Brain pericyte (primary cell): Measurements from ENCODE around the gene ABHD5.

Experiments used
- DNase-seq: peaks from one replicate; pipeline ENCODE4 v3.0.0-alpha.2; 2012; ENCODE audit warnings: low read depth, low spot score

ABHD5 gene

DNA sequence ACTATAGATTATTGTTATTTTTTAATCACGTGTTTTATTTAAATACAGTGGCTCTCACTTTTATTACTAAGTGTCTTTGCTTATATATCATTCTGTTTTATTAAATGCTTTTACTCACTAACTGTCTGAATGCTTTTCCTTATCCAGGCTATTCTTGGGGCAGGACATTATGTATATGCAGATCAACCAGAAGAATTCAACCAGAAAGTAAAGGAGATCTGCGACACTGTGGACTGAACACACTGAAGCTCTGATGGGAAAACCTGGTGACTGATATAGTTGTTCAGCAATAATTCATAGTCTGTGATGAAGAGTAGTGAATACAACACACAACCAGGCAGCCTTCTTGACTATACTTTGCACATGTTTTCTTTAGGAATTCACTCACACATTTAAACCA lies 27.6 kb downstream of the ABHD5 start:
- DNase-seq: no peak

DNA sequence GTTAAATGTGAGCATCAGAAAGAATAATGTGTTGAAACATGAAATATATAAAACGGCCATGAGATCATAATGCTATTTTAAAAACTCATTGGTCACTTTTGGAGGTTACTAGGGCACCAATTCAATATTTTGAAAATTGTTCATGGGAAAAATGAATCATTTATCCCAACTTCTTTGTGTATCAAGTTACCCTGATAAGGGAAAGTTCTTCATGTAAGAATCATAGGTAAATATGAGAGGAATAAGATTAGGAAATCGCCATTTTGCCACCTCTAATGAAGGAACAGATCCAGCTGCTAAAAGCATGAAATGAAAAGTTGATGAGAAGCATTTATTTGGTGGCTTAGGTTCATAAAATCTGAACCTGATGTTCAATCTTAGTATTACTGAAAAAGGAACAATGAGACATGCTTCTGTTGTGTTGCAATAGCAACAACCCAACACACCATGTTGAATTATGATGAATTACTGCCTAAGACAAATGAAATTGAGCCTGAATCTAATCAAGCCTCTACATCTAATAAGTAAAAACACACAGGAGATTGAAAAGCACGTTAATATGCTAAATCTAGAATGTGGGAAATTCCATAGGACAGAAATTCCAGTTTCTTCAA lies 32.5 kb downstream of the ABHD5 start:
- no peak for DNase-seq

DNA sequence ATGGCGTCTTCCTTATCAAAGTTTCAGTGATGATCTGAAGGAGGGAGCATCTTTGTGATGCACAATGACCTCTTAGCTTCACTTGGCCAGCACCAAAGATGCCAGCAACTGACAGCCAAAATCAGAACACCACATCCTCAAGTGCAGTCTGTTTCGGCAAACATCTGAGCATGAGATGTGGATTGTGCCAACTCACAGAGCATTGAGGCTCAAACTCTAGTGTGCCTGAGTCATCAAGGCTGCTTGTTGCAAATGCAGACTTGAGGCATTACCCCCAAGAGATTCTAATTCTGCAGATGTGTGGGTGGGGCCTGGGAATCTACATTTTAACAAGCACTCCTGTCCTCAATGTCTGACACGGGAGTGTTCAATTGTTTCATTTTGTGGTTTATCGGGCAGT lies 35.8 kb downstream of the ABHD5 start:
- DNase-seq: no peak

DNA sequence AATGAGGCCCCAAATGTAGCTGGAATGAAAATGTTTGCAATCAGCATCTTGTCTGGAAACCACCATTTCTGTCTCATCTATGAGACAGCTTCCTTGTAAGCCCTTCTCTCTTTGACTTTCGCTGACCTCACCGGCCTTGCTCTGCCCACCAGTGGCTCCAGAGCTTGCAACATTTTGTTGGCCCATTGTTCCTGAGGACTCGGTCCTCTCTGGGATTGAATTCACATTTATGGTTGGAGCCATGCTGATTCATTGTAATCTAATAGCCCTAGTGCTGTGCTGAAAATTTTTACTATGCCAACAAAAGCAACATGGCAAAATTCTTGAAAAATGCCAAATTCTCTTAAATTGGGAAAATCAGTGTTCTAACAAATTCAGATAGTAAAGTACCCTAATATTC lies 37.2 kb downstream of the ABHD5 start:
- DNase-seq: peak; percentile 29

DNA sequence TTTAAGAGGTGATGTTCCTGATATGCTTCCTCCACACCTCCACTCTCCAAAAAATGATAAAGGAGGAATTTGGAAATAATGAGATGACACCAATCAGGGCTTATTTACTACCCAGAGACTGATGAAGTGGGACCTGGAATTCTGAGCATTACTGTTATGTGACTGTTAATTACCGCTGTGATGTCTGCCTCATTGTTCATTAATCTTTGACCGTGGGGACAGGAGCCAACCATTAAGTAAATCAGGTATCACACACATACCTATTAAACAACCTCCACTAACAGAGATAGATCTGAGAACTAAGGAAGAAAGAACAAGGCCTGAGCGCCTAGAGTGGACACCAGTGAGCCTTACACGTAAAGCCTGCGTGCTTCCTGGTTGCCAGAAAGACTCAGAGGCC lies 37.7 kb downstream of the ABHD5 start:
- DNase-seq: no peak

DNA sequence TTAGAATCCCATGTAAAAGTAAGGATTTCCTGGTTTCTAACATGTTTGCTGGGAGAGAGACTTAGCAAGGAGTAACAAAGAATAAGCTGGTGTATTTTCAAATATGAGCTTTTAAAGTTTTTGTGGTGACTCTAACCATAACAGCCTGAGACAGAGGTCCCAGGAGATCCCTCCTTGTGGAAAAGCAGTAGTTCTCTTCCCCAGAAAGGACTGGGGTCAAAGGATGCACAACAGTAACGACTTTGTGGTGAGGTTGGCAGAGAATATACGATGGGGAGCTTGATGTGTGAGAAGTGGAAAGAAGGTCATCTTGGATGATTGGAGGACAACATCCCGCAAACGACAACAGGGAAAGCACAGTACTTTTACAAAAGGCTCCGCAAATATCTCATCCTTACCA lies 38.2 kb downstream of the ABHD5 start:
- no peak for DNase-seq

DNA sequence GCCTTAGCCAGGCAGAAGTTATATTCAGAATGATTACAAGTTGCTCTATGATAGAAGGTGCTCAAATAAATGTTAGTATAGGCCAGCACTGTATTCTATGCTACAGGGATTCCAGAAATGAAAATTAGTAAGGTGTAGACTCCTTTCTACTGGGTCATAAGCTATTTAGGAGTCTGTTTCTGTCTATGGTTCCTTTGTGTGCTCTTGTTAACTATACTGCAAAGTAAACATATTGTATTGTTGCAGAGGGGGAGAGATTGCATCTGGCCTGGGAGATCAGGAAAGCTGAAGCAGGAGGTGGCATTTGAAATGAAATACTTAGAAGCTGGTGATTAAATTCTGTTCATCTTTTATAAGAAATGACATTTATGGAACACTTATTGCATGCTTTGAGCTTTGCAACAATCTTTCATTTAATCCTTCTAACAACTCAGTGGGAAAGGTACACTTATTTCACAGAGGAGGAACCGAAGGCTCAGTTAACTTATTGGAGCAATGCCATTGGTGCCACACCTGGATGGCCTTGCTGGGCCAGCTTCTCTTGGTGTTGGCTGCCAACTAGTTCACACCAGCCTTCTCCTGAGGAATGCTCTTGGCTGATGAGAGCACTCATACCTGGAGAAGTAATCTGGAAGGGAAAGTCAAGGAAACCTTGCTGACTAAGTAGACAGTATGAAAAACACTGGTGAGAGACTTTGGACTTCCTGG lies 39.1 kb downstream of the ABHD5 start:
- DNase-seq: no peak

DNA sequence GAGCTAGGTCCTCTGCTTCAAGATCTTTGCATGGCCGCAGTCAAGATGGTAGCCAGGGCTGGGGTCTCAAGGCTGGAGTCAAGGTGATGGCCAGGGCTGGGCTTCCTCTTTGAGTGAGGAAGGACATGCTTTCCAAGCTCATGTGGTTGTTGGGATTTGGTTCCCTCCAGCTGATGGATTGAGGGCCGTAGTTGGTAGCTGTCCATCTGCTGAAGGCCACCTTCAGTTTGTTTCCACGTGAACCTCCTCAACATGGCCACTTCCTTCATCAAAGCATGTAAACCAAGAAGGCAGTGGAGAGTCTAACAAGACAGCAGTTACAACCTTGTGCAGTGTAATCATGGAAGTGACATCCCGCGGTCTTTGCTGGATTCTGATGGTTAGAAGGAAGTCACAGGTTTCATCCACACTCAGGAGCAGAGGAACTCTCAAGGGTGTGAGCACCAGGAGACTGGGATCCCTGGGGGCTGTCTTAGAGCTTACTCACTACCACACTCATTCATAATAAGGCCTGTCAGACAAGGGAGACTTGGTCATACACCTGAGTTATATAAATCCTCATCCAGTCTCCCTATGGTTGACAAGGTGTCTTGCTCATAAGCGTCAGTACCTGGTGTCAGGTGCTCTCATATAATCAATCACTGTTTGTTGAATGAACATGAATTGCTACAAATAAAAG lies 42.1 kb downstream of the ABHD5 start:
- DNase-seq: no peak

DNA sequence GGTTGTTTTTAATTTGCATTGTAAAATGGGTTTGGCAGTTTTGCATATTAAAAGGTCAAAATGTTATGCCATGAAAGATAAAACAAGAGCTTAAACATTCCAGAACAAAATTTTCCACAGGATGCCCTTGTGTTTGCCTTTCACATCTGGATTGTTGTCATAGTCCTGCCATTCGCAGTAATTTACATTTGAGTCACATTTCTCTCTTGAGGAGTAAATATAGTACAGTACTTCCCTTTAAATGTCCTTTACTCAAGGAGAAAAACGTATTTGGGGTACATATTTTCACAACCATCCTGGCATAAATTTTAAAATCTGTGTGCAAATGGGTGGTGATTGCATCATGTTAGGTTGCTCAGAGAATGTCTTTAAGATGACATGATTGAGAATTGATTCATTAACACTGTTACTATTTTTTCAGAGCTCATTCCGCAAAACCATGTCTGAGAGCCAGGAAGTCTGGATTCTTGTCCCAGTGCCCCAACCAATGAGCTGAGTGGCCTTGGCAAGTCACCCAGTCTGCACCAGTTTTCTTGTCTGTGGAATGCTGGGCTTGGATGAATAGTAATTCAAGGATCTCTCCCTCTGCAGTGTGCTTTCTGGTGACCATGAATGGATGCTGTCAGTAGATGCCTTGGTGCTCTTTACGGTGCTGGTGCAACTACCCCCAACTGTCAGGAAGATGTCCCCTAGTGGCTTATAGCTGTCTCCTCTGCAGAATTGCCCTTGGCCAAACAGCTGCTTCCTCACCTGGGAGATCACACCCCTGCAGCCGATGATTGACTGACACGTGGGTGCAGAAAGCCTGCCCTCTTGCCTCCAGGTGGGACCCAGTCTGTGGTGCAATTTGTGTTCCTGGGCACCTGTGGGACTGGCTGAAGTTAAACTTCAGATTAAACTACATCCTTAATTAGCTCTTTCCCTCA lies 43.0 kb downstream of the ABHD5 start:
- DNase-seq: no peak

DNA sequence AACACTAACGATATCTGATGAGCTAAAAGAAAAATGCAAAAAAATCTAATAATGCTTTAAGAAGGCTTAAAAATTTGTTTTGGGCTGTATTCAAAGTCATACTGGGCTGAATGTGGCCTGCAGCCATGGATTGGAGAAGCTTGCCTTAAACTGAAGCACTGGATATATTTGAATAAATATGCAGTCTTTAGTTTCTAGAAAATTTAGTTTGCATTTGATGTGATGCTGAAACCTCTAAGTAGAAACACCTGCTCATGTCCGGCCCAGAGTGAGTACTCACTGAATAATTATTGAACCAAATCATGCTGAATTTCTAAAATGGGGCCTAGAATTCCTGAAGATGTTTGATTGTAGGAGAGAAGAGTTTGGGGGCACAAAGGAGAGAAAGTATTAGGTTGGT lies 43.9 kb downstream of the ABHD5 start:
- no peak for DNase-seq

DNA sequence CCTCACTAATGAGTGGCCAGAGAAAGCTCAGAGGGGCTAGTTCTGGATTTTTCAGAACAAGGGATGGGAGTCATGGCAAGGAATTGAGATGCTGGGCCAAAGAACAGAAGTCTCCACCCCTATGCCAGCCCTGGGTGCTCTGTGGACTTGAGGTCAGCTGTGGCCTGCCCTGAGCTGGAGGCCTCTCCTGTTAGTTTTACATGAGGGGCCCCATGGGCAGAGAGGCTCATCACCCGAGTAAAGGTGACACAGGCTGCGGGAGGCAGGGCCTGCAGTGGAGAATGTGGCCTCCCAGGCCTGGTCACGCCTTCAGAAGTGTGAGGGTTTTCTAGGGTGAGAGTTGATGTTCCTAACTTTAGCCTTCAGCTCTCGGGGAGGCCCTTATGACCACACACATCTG lies 44.9 kb downstream of the ABHD5 start:
- DNase-seq: no peak

DNA sequence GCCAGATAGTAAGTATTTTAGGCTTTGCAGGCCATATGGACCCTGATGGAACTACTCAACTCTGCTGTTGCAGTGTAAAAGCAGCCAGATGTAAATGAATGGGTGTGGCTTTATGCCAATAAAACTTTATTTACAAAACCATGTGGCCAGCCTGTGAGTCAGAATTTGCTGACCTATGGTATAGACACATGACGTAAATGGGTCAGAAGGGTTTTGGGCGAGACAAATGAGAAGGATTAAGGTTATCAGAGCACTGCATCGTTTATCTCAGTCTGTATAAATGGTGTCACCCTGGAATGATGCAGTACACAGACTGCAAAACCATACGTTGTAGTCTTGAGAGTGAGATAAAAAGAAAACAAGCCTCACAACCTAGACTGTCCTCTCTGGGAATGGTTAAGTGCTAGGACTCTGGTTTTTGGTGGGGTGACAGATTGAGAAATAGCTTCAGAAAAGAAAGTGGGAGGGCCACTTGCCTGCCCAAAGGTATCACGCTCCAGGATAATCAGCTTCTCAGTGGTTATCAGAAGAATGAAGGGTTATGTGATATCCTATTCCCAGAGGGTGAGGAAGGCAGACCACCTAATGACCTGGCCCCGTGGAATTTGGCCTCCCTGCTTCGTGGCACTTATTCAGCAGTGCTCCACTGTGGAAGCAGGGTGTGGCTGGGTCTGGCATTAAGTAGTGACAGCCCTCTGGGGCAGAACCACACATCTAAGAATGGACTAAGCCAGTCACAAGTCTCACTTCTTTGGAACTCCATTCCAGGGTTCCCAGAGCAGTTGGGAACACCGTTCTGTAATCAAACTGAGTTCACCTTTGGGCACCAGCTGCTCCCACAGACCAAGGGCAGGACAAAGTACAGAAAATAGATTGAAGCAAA lies 46.1 kb downstream of the ABHD5 start:
- no peak for DNase-seq

DNA sequence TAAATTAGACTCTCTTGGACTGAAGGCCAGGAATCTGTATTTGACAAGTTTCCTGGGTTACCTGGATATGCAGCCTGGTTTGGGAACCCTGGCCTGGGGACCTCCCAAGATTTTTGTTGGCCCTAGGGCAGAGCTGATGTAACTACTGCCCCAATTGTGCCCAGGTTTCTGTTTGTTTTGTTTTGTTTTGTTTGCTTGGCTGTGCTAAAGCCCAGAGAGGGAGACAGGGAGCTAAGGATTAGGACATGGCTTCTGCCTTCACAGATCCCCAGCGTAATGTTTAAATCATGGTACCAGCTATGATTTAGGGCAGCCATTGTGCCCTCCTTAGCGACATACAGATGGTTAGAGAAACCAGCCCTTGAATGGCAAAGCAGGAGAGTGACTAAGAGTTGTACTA lies 47.6 kb downstream of the ABHD5 start:
- no peak for DNase-seq

DNA sequence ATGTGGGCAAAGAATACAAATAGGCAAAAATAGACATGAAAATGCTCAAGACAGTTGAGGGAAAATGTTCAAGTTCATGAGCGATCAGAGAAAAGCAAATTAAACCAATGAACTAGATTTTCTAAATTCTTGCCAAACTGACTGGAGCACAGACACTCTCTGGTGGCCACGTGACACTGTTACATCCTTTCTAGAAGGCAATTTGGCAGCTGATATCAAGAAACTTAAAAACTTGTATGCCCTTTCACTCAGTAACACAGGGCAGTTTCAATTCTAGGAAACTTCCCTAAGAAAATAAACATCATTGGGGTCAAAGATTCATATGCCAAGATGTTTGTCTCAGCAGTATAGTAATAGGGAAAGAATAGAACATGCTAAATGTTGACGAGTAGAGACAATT lies 52.2 kb downstream of the ABHD5 start:
- no peak for DNase-seq

DNA sequence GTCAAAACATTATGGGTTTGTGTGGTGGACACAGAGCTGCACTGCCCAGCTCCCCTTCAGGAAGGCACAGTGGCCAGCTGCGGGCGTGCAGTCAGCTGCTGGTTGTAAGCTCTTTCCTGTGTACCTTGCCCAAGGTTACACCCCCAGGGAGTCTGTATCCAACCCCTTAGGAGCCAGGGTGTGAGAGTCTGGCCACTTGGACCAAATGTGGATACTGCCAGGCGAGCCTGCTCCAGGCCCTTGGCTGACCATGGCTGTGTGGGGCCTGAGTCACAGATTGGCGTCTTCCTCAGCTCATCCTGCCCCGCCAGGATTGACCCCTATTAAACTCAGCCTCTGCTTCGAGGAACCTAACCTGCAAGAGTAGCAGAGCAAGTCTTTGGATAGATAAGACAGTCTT lies 56.9 kb downstream of the ABHD5 start:
- DNase-seq: no peak

DNA sequence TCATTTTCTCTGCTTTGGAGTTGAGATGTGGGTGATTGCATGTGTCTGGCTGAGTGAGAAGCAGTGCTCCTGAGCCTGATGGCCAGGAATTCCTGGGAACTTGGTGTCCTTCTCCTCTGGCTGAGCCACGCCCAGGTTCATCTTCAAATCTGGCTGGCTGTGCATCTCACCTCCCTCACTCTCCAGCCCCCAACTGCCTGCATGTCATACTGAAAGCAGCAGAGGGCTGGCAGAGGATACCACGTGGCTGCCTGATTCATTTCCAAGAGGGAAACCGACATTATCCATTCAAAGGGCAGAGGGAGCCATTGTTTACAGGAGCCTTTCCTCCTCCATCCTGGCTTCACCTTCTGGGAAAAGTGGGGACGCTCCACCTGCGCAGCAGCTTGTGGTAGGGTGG lies 57.4 kb downstream of the ABHD5 start:
- no peak for DNase-seq

DNA sequence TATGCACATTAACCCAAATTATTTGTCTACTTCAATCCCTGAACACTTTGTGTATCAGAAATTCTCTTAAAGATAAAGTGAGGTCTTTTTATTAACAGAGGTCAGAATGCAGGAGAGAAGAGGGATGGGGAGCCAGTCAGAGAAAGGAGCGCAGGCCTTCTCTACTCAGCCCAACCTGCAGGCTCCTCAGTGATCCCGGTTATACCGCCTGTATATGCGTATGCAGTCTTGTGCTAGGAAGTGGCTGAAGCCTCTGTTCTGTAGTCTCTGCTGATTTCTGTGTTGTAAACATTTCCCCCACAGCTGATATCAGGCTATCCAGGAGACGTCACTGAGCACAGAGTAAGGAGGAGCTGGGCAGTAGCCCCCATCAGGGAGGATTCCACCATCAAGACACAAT lies 57.9 kb downstream of the ABHD5 start:
- DNase-seq: no peak

DNA sequence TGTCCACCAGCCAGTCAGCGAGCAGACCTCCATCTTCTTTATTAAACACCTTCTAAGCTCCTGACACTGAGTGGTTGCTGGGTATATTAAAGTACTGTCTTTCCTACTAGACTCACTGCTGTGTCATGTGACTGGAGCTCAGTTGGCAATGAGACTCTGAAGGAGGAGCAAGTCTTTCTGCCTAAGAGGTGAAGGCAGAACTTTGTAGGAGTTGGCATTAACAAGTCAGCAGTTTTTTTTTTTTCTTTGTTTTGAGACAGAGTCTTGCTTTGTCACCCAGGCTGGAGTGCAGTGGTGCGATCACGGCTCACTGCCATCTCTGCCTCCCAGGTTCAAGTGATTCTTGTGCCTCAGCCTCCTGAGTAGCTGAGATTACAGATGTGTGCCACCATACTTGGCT lies 62.2 kb downstream of the ABHD5 start:
- no peak for DNase-seq

DNA sequence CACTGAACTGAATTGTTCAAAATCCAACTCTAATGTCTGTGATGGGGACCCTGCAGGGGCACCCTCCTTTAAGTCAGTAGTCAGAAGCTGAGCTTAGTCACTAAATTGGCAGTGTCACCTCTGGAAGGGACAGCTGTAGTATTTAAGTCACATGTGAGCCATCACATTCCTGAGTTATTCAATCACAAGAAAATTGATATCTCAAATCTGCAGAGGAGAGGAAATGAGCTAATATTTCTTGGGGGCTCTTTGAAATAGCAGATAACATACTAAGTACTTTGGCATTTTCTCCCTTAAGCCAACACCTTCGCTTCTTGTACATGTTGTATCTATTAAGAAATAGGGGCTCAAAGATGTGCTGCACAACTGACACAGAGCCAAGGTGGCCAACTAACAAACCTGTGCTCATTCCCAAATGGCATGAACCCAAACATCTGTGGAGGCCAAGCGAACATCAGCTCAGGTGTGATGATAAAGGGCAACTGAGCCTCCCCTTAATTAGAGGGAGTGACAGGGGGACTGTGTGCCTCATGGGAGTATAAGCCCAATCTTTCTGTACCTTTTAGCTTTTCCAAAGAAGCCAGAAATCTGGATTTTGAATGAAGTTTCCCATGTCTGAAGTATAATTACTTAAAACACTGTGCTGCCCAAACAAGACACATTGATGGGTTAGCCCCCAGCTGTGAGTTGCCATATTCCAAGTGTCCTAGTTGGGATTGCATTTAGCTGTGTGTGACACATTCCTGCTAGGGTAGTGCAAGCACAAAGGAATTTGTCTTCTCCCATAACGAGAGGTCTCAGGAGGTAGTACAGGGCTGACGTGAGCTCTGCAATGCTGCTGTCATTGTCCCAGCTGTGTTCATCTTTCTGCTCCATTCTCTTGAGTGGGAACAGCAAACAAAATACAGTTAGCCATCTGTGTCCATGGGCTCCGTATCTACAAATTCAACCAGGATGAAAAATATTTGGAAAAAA lies 63.3 kb downstream of the ABHD5 start:
- DNase-seq: no peak
